Measurements from ENCODE around the gene DUS1L.

DUS1L gene

GRCh38 chr17:82085031-82085861 lies 19.6 kb upstream of the DUS1L start:
- H3K27ac ChIP-seq = no peak overlapping the region
- TF ChIP-seq ZFX (IDR thresholded peaks at IDR 0.05; ENCODE audit: borderline replicate concordance) (no peak), CTCF (IDR thresholded peaks at IDR 0.05) (no peak)

- H3K27ac ChIP-seq = no peak overlapping the region
- no peak for TF ChIP-seq ZFX (IDR thresholded peaks at IDR 0.05; ENCODE audit: borderline replicate concordance)
- TF ChIP-seq CTCF (IDR thresholded peaks at IDR 0.05) = no peak
Measured at GRCh38 chr17:82084373-82085030, 18.9 kb upstream of the DUS1L start.

- TF ChIP-seq CTCF (IDR thresholded peaks at IDR 0.05) = no peak
- no peak for TF ChIP-seq ZFX (IDR thresholded peaks at IDR 0.05; ENCODE audit: borderline replicate concordance)
- H3K27ac ChIP-seq = no peak overlapping the region
Measured at GRCh38 chr17:82083533-82084359, 18.1 kb upstream of the DUS1L start.

- no peak overlapping the region for H3K27ac ChIP-seq
- TF ChIP-seq ZFX (IDR thresholded peaks at IDR 0.05; ENCODE audit: borderline replicate concordance) = no peak
Measured at GRCh38 chr17:82083009-82083408, 17.4 kb upstream of the DUS1L start.

GRCh38 chr17:82082456-82082855 lies 16.9 kb upstream of the DUS1L start:
- H3K27ac ChIP-seq = no peak overlapping the region
- TF ChIP-seq CTCF (IDR thresholded peaks at IDR 0.05) (no peak), ZFX (IDR thresholded peaks at IDR 0.05; ENCODE audit: borderline replicate concordance) (no peak)

GRCh38 chr17:82081966-82082365 lies 16.4 kb upstream of the DUS1L start:
- H3K27ac ChIP-seq = no peak overlapping the region
- TF ChIP-seq ZFX (IDR thresholded peaks at IDR 0.05; ENCODE audit: borderline replicate concordance) (no peak), CTCF (IDR thresholded peaks at IDR 0.05) (no peak)

GRCh38 chr17:82081546-82081945 lies 15.9 kb upstream of the DUS1L start:
- TF ChIP-seq CTCF (IDR thresholded peaks at IDR 0.05) (no peak), ZFX (IDR thresholded peaks at IDR 0.05; ENCODE audit: borderline replicate concordance) (no peak)
- no peak overlapping the region for H3K27ac ChIP-seq

Measured in 22Rv1 (cell line).